Neural cell (in vitro differentiated cells): ENCODE data around the gene GNL3.

Source experiments
- EZH2 ChIP-seq: fragments of 200-600, 300-800 bp; shearing (Covaris generic), sonication (generic); IDR thresholded peaks from 2 replicates; pipeline ENCODE4 v1.6.1; 2014; ENCODE audit warnings: antibody characterized with exemption, low read length, borderline replicate concordance, mild to moderate bottlenecking; ENCODE audit not compliant: insufficient read depth, poor library complexity, severe bottlenecking
- RAD21 ChIP-seq: fragments of 450-650 bp; conservative IDR thresholded peaks from 2 replicates; pipeline ENCODE4 v1.6.1; 2014; ENCODE audit warnings: antibody characterized with exemption, mild to moderate bottlenecking, moderate library complexity
- REST ChIP-seq: IDR thresholded peaks from 2 replicates; pipeline ENCODE4 v1.6.1; 2012; ENCODE audit warnings: borderline replicate concordance
- TF ChIP-seq, protein P1 (sequence below): fragments of 450-650 bp; IDR thresholded peaks from 2 replicates; pipeline ENCODE4 v1.5.1; 2014; ENCODE audit warnings: antibody characterized with exemption, mild to moderate bottlenecking, moderate library complexity; ENCODE audit not compliant: poor library complexity, severe bottlenecking

- TF ChIP-seq, protein P1, sequence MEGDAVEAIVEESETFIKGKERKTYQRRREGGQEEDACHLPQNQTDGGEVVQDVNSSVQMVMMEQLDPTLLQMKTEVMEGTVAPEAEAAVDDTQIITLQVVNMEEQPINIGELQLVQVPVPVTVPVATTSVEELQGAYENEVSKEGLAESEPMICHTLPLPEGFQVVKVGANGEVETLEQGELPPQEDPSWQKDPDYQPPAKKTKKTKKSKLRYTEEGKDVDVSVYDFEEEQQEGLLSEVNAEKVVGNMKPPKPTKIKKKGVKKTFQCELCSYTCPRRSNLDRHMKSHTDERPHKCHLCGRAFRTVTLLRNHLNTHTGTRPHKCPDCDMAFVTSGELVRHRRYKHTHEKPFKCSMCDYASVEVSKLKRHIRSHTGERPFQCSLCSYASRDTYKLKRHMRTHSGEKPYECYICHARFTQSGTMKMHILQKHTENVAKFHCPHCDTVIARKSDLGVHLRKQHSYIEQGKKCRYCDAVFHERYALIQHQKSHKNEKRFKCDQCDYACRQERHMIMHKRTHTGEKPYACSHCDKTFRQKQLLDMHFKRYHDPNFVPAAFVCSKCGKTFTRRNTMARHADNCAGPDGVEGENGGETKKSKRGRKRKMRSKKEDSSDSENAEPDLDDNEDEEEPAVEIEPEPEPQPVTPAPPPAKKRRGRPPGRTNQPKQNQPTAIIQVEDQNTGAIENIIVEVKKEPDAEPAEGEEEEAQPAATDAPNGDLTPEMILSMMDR, result no peak
- TF ChIP-seq RAD21 (no peak), EZH2 (no peak), REST (no peak)
Measured at GRCh38 chr3:52690560-52690959, 4.7 kb downstream of the GNL3 start.
